GM23338 (cell line): ENCODE measurements around the gene MELK. TPM values are rescaled to one million over a fixed set of nuclear protein-coding genes. Genes with fewer than 3 reads are reported as not detected.

Experiments
- ATAC-seq: fragments of 200-7000 bp; cut with Tn5 transposase; 3 replicates; pipeline ENCODE4 v1.9.1; 2020
- DNase-seq: peaks from one replicate; pipeline ENCODE4 v3.0.0-alpha.2; 2015; ENCODE audit warnings: low spot score
- H2AFZ ChIP-seq: fragments of 200-600 bp; sonication (generic); 2 replicates; pipeline ENCODE4 v1.8.0; 2016; ENCODE audit warnings: antibody characterized with exemption, mild to moderate bottlenecking, moderate library complexity
- H3F3A ChIP-seq: fragments of 200-600 bp; sonication (generic); replicated peaks from 2 replicates; pipeline ENCODE4 v1.8.0; 2017; ENCODE audit warnings: antibody characterized with exemption, mixed run types, low read depth
- H3K27ac ChIP-seq: fragments of 200-600 bp; sonication (generic); 2 replicates; pipeline ENCODE4 v1.6.1; 2016; ENCODE audit warnings: low read depth
- H3K27me3 ChIP-seq: fragments of 200-600 bp; sonication (generic); 2 replicates; pipeline ENCODE4 v1.8.0; 2016; ENCODE audit warnings: mild to moderate bottlenecking, mixed run types, moderate library complexity; ENCODE audit not compliant: insufficient read depth
- H3K36me3 ChIP-seq: fragments of 200-600 bp; sonication (generic); 2 replicates; pipeline ENCODE4 v1.8.0; 2016; ENCODE audit warnings: mild to moderate bottlenecking; ENCODE audit not compliant: insufficient read depth
- H3K4me1 ChIP-seq: fragments of 200-600 bp; sonication (generic); 2 replicates; pipeline ENCODE4 v1.8.0; 2016; ENCODE audit warnings: mild to moderate bottlenecking, moderate library complexity; ENCODE audit not compliant: insufficient read depth
- H3K4me2 ChIP-seq: fragments of 200-600 bp; sonication (generic); 2 replicates; pipeline ENCODE4 v1.7.1; 2017; ENCODE audit warnings: mixed run types
- H3K4me3 ChIP-seq: fragments of 200-600 bp; sonication (generic); 2 replicates; pipeline ENCODE4 v1.6.1; 2016; ENCODE audit warnings: mixed run types
- H3K79me2 ChIP-seq: fragments of 200-600 bp; sonication (generic); replicated peaks from 2 replicates; pipeline ENCODE4 v1.8.0; 2017; ENCODE audit warnings: mild to moderate bottlenecking; ENCODE audit not compliant: insufficient read depth
- H3K9me2 ChIP-seq: fragments of 200-600 bp; sonication (generic); 2 replicates; pipeline ENCODE4 v1.8.0; 2017; ENCODE audit not compliant: insufficient read depth
- H4K20me1 ChIP-seq: fragments of 200-600 bp; sonication (generic); replicated peaks from 2 replicates; pipeline ENCODE4 v1.8.0; 2017; ENCODE audit warnings: mild to moderate bottlenecking; ENCODE audit not compliant: insufficient read depth
- H3K27ac Mint-ChIP-seq: 2 replicates; pipeline ENCODE4 v1.8.0; 2020; ENCODE audit warnings: inconsistent platforms, mild to moderate bottlenecking, moderate library complexity, mixed read lengths
- H3K27me3 Mint-ChIP-seq: 3 replicates; pipeline ENCODE4 v1.8.0; 2022; ENCODE audit warnings: low read depth, mild to moderate bottlenecking, moderate library complexity, mixed read lengths, inconsistent platforms; ENCODE audit not compliant: insufficient read depth, poor library complexity
- H3K36me3 Mint-ChIP-seq: 3 replicates; pipeline ENCODE4 v1.8.0; 2021; ENCODE audit warnings: low read depth, mild to moderate bottlenecking, inconsistent platforms, moderate library complexity, mixed read lengths
- H3K4me1 Mint-ChIP-seq: 3 replicates; pipeline ENCODE4 v1.8.0; 2020; ENCODE audit warnings: mild to moderate bottlenecking, inconsistent platforms, mixed read lengths
- H3K4me3 Mint-ChIP-seq: 3 replicates; pipeline ENCODE4 v1.8.0; 2021; ENCODE audit warnings: moderate library complexity, mild to moderate bottlenecking, inconsistent platforms, mixed read lengths
- H3K9me3 Mint-ChIP-seq: 3 replicates; pipeline ENCODE4 v1.8.0; 2020; ENCODE audit warnings: moderate library complexity, mild to moderate bottlenecking, inconsistent platforms, mixed read lengths
- CTCF ChIP-seq, 2 experiments: fragments of 200-600 bp in 1 of 2; sonication (generic) in 1 of 2; conservative IDR thresholded peaks; 2 replicates each; pipeline versions ENCODE4 v1.5.1 to v1.6.1; 2016 to 2017; ENCODE audit warnings: antibody characterized with exemption in 2 of 2, low read depth in 2 of 2, mild to moderate bottlenecking in 2 of 2, moderate library complexity in 1 of 2
- EZH2phosphoT487 ChIP-seq: fragments of 200-600 bp; sonication (generic); IDR thresholded peaks from one replicate; pipeline ENCODE4 v1.8.1; 2018; ENCODE audit warnings: antibody characterized with exemption; ENCODE audit not compliant: unreplicated experiment
- JUNB ChIP-seq: IDR thresholded peaks from one replicate; pipeline ENCODE4 v1.6.1; 2016; ENCODE audit warnings: antibody characterized with exemption; ENCODE audit not compliant: unreplicated experiment
- REST ChIP-seq: IDR thresholded peaks from one replicate; pipeline ENCODE4 v1.6.1; 2018; ENCODE audit warnings: antibody characterized with exemption; ENCODE audit not compliant: unreplicated experiment
- ZNF114 ChIP-seq: fragments of 250-450 bp; sonication (Bioruptor Pico); IDR thresholded peaks from 2 replicates; pipeline ENCODE4 v1.5.0; 2020; ENCODE audit warnings: mild to moderate bottlenecking, moderate library complexity
- ZNF331 ChIP-seq: fragments of 250-450 bp; sonication (Bioruptor Pico); IDR thresholded peaks from 2 replicates; pipeline ENCODE4 v1.5.0; 2020; ENCODE audit warnings: low read depth, mild to moderate bottlenecking, moderate library complexity
- polyA plus RNA-seq: library from polyadenylated mRNA; unstranded; fragments of >200 nt; fragmentation: Nextera tagmentation; extraction: Ambion mirVana; gene quantifications from 2 replicates; pipeline ENCODE4 v1.2.1, GENCODE V29; 2016
- total RNA-seq: library from RNA; depleted of rRNA; stranded (reverse); fragments of >200 nt; shearing (Covaris generic); gene quantifications from 2 replicates; pipeline ENCODE4 v1.2.3, GENCODE V29; 2014

Gene MELK
- total and polyA plus RNA-seq, 2 experiments from 2014 or later, result 37.2 to 55.7 TPM

GRCh38 chr9:36718612-36719011 is 145.9 kb downstream of the MELK start:
- DNase-seq (no peak), ATAC-seq (no peak)
- no peak overlapping the region for H3K27ac ChIP-seq
- H3K4me3 ChIP-seq, result no peak overlapping the region
- H3K79me2 ChIP-seq, result no peaks in the 10 kb centered on the region
- Mint-ChIP-seq H3K27ac (no peak overlapping the region), H3K9me3 (no peaks in the 10 kb centered on the region), H3K4me1 (no peaks in the 10 kb centered on the region), H3K36me3 (no peaks in the 10 kb centered on the region), H3K4me3 (no peak overlapping the region), H3K27me3 (no peaks in the 10 kb centered on the region)
- H3F3A ChIP-seq, result no peaks in the 10 kb centered on the region
- H3K36me3 ChIP-seq, result no peaks in the 10 kb centered on the region
- TF ChIP-seq CTCF (conservative IDR thresholded peaks at IDR 0.05; ENCODE audit: low read depth in 2 of 2) (no peak), ZNF114 (CRISPR knock-in tag) (no peak), JUNB (no peak)
- no peak overlapping the region for H2AFZ ChIP-seq
- no peak overlapping the region for H3K4me2 ChIP-seq
- H4K20me1 ChIP-seq, result no peaks in the 10 kb centered on the region
- no peaks in the 10 kb centered on the region for H3K9me2 ChIP-seq
- H3K4me1 ChIP-seq, result no peaks in the 10 kb centered on the region
- H3K27me3 ChIP-seq, result no peaks in the 10 kb centered on the region

- no peaks in the 10 kb centered on the region for H3K9me3 Mint-ChIP-seq
- H3K79me2 ChIP-seq, result no peaks in the 10 kb centered on the region
- no peaks in the 10 kb centered on the region for H3K9me2 ChIP-seq
- no peaks in the 10 kb centered on the region for H4K20me1 ChIP-seq
- H3K4me2 ChIP-seq, result no peak overlapping the region
- TF ChIP-seq EZH2phosphoT487 (no peak), CTCF (conservative IDR thresholded peaks at IDR 0.05; ENCODE audit: low read depth in 2 of 2) (no peak), ZNF331 (CRISPR knock-in tag) (no peak), REST (peak; percentile 23)
- H2AFZ ChIP-seq, result no peak overlapping the region
- ATAC-seq (no peak), DNase-seq (no peak)
- H3K4me3 Mint-ChIP-seq, result no peak overlapping the region
- no peak overlapping the region for H3K27ac Mint-ChIP-seq
- H3K27me3 Mint-ChIP-seq, result peaks cover 3% of the 10 kb centered on the region
- no peaks in the 10 kb centered on the region for H3K36me3 Mint-ChIP-seq
- no peaks in the 10 kb centered on the region for H3K36me3 ChIP-seq
- H3K4me1 ChIP-seq, result no peaks in the 10 kb centered on the region
- no peak overlapping the region for H3K4me3 ChIP-seq
- H3K4me1 Mint-ChIP-seq, result no peaks in the 10 kb centered on the region
- no peak overlapping the region for H3K27ac ChIP-seq
- H3K27me3 ChIP-seq, result no peaks in the 10 kb centered on the region
- no peaks in the 10 kb centered on the region for H3F3A ChIP-seq
Observed at GRCh38 chr9:36720043-36720442, 147.3 kb downstream of the MELK start.
